Stimulated activated CD8-positive, alpha-beta memory T cell treated with anti-CD3 and anti-CD28 coated beads, Interleukin-7, amount 100 ng/mL, for 48 hours (primary cell): ENCODE results near the gene PRELID3B.
"Not testable (repeated sequence)": the region's sequence is repeated elsewhere in the genome, so short reads cannot be mapped to it uniquely, and the experiment has no call there.

Source experiments
- DNase-seq, 2 donors: peaks; one replicate each; pipeline ENCODE4 v3.0.0-alpha.2; 2020; ENCODE audit warnings: low read depth in 1 of 2; ENCODE audit errors: extremely low read depth in 1 of 2

Gene PRELID3B

GRCh38 chr20:59050437-59050836, 7.9 kb upstream of the PRELID3B start:
- DNase-seq = no peak

- no peak for DNase-seq
These were observed 6.1 kb upstream of the PRELID3B start for GRCh38 chr20:59048681-59049030.

- no peak for DNase-seq
These were observed 5.5 kb upstream of the PRELID3B start for GRCh38 chr20:59047938-59048680.

GRCh38 chr20:59046862-59047261, 4.3 kb upstream of the PRELID3B start:
- DNase-seq = no peak

DNA sequence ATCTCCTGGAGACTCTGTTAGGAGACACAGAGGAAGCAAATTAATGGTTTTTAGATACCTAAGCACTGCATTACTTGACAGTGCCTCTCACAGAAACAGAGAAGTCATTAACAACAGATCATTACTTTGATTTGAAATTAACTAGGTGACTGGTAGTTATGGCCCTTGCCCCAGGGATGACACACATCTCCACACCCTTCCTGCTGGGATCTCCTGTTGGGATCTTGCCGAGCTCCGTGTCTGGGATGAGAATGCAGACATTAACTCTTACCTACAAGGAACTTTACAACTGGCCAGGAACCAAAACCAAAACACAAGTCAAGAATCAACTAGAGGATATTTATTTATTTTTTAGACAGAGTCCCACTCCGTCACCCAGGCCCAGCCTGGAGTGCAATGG, 2.2 kb upstream of the PRELID3B start:
- DNase-seq = no peak

DNA sequence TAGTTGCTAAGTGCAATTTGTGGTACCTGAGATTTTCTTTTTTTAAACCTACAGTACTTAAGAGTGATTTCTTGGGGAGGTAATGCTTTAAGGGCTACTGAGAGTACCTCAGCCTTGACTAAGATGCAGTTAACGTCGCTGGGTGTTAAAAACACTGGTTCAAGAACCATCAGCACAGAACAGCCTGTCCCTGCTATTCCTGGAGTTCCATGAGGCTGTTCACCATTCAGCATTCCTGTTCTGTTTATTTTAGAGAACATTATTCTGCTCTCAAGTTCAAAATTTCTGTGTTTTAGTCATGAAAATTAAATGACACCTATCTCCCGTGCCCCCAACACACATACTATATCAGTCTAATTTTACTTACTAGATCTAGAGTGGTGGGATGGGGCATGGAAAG, 1.7 kb upstream of the PRELID3B start:
- no peak for DNase-seq

- DNase-seq = no peak
These were observed 1.1 kb upstream of the PRELID3B start for GRCh38 chr20:59043698-59044097.

- peak; percentile 87 to 92 for DNase-seq
These were observed 428 bp upstream of the PRELID3B start for GRCh38 chr20:59042796-59043631.

DNA sequence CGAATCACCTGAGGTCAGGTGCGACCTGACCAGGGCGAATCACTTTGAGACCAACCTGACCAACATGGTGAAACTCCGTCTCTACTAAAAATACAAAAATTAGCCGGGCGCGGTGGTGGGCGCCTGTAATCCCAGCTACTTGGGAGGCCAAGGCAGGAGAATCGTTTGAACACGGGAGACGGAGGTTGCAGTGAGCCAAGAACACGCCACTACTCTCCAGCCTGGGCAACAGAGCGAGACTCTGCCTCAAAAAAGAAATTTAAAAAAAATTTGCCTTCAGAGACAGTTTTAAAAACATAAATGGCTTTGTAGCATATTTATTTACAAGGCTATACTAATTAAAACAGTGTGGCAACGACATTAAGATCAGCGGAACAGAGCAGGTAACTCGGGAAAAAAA, 1.1 kb downstream of the PRELID3B start:
- not testable (repeated sequence) for DNase-seq

GRCh38 chr20:59040667-59041066, 1.9 kb downstream of the PRELID3B start:
- DNase-seq = no peak

DNA sequence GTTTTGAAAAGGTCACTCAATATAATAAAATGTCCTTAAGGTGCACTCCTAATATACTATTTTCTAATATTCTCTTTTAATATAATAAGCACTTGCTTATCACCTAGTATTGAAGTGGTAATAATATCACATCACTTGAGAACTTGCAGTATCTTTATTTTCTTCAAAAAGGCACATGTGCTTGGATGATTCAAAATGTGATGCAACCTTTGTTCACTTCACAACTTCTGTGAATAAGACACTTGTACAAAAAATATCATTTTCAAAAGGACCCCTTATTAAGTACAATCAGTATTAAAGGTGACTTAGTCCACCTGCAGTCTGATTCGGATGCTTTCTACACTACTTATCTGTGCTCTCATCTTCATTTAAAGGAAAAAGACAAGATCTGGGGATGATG, 3.4 kb downstream of the PRELID3B start:
- no peak for DNase-seq

DNA sequence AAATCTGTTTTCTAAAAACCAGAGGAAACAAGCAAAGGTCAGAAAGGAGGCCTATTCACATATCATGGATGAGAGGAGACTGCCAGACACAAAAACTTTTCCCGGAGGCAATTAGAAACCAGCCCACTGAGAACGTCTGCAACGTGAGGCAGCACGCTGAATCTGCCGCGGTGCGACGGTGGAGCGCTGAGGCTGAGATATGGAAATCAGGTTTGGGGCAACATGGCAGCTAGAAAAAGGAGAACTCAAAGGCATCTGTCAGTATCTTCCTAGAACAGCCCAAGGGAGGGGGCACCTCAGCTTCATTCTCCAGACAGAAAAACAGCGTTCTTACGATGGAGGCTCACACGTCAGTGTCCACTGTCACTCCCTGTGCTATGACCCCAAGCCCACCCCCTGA, 5.2 kb downstream of the PRELID3B start:
- no peak for DNase-seq

- no peak for DNase-seq
These were observed 7.2 kb downstream of the PRELID3B start for GRCh38 chr20:59035381-59035780.

- DNase-seq = no peak
These were observed 8.9 kb downstream of the PRELID3B start for GRCh38 chr20:59033616-59034165.

- no peak for DNase-seq
These were observed 9.5 kb downstream of the PRELID3B start for GRCh38 chr20:59033093-59033492.

DNA sequence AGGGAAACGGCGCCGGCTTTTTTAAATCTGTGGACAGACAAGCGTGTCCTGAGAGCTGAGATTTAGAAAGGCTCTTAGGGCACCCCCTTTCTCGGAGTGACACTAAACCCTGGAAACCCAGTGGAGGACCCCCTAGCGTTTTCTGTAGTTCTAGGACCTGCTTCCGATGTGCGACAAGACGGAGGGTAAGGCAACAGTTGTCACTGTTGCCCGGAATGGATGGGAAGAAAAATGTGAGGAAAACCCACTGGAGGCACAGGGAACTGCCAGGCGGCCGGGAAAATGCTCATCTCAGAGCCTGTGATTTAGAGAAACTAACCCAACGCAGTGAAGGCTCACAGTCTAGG, 9.9 kb downstream of the PRELID3B start:
- no peak for DNase-seq

- peak; percentile 90 to 96 for DNase-seq
These were observed 10.4 kb downstream of the PRELID3B start, which contains the start of gene ATP5F1E for GRCh38 chr20:59032023-59032712. Gene ATP5F1E, minus strand, starts transcription at chr20:59032335. Its CDS starts 84 bp downstream, at chr20:59032251.

DNA sequence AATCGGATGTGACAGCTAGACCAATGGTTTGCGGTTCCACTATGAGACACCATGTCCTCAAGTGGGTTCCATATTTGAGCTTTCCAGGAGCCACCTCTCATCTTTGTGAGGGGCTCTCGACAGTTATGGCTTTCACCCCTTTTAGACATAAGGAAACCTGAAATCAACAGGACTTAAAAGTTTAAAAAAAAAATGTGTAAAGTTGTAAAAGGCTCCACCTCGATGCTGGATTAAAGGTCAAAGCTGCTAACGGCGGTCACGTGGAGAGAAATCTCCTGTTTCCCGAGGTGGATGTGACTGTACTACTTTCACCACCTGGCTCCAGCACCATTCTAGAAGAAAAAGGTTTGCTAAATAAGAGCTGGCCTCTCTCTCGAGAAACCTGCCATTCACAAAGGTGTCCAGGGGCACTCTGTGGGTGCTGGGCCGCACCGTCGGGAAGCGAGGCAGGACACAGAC, 11.0 kb downstream of the PRELID3B start:
- no peak for DNase-seq

- DNase-seq = no peak
These were observed 11.5 kb downstream of the PRELID3B start for GRCh38 chr20:59030911-59031563.

- DNase-seq = no peak
These were observed 13.8 kb downstream of the PRELID3B start for GRCh38 chr20:59028812-59029211.
